Lung (tissue), 12 donors: ENCODE results near the gene MPZL1. TPM values are rescaled to one million over a fixed set of nuclear protein-coding genes. Genes with fewer than 3 reads are reported as not detected.

Experiments used
- ATAC-seq: fragments of 200-7000 bp; cut with Tn5 transposase; one replicate; pipeline ENCODE4 v1.9.1; 2020; ENCODE audit warnings: moderate number of reproducible peaks; ENCODE audit not compliant: insufficient read depth, low FRiP score
- DNase-seq, 3 donors: peaks; one replicate each; pipeline ENCODE4 v3.0.0-alpha.2; 2013 to 2017
- H3K27ac ChIP-seq, 2 donors: one replicate each; pipeline ENCODE4 v1.5.1; 2013; ENCODE audit warnings: mild to moderate bottlenecking in 2 of 2, moderate library complexity in 2 of 2, control low read depth in 1 of 2, inconsistent platforms in 1 of 2, low read depth in 1 of 2, low read length in 1 of 2
- H3K27me3 ChIP-seq, 3 donors: one replicate each; pipeline ENCODE4 v1.5.1; 2013; ENCODE audit warnings: low read length in 2 of 3; ENCODE audit not compliant: control insufficient read depth in 3 of 3, insufficient read depth in 3 of 3
- H3K36me3 ChIP-seq, 4 donors: one replicate each; pipeline ENCODE4 v1.5.1; 2013; ENCODE audit warnings: low read length in 4 of 4, mild to moderate bottlenecking in 1 of 4, moderate library complexity in 1 of 4; ENCODE audit not compliant: control insufficient read depth in 4 of 4, insufficient read depth in 4 of 4
- H3K4me1 ChIP-seq, 5 donors: one replicate each; pipeline ENCODE4 v1.5.1; 2013; ENCODE audit warnings: low read length in 5 of 5, mild to moderate bottlenecking in 2 of 5, moderate library complexity in 1 of 5; ENCODE audit not compliant: control insufficient read depth in 5 of 5, insufficient read depth in 5 of 5
- H3K4me3 ChIP-seq: one replicate; pipeline ENCODE4 v1.5.1; 2013; ENCODE audit warnings: mild to moderate bottlenecking, control low read depth, moderate library complexity
- H3K9ac ChIP-seq, 2 donors: one replicate each; pipeline ENCODE4 v1.5.1; 2013; ENCODE audit warnings: low read length in 2 of 2, control low read depth in 1 of 2; ENCODE audit not compliant: insufficient read depth in 1 of 2
- H3K9me3 ChIP-seq, 4 donors: one replicate each; pipeline ENCODE4 v1.5.1; 2013; ENCODE audit warnings: low read length in 3 of 4, mild to moderate bottlenecking in 1 of 4, moderate library complexity in 1 of 4; ENCODE audit not compliant: control insufficient read depth in 4 of 4, insufficient read depth in 3 of 4
- WGBS, 2 donors: extraction: QIAGEN DNeasy Blood & Tissue Kit; methylation state at CpG; one replicate each; pipeline ENCODE4 v1.1.7; 2013; 5-methylcytosine and 5-hydroxymethylcytosine counted together
- polyA plus RNA-seq, 2 donors: library from polyadenylated mRNA; stranded (reverse); fragments of 200-250 nt; gene quantifications; one replicate each; pipeline ENCODE4 v1.2.1, GENCODE V29; 2013
- total RNA-seq, 2 donors: library from RNA; depleted of rRNA in 1 of 2; stranded (reverse); fragments of >200 nt in 1 of 2; gene quantifications; one replicate each; pipeline ENCODE4 v1.2.1, GENCODE V29; 2014 to 2021
- TF ChIP-seq, protein P1 (sequence below): IDR thresholded peaks from 2 replicates; pipeline ENCODE4 v1.5.1; 2012; ENCODE audit warnings: mild to moderate bottlenecking; ENCODE audit errors: control extremely low read depth, extremely low read depth
- donor health status: control.
- donor health status: control.
- donor health status: Bipolar disorder and iron deficiency.
- donor health status: healthy.
- donor health status: DM: yes; HTN: yes; CAD: no.

MPZL1 gene
- total and polyA plus RNA-seq, 4 donors, result 25.3 to 116 (median 77.0) TPM

DNA sequence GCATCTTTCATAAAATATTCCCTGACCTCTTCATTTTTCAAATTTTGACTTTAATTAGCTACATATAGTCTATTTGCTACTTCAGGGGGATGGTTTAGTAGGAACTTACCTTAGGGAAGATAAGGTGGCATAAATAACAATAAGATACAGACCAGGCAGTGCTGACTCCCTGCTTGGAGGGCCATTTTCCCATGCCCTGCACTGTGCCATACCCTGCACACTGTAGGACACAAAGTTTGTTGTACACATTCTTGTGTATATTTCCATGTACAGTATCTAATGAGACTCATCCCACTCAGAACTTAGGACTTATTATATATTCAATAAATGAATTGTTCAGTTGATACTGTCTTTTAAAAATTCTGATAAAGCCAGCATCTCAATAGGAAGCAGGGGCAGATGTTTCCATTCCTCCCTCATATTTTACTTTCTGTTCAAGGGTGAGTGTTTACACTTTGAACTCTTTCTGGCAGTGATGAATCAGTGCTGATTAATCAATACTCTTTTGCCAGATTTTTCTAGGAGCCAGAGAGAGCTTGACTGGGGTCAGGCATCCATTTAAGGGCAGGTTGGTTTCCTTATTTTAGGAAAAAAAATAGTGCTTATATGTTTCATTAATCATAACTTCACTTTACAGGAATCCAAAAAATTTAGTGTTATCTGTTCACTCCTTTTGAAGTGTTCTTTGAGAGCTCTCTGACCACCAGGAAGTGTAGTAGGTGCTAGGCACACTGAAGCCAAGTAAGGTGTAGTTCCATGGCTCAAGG, 30.6 kb downstream of the MPZL1 start:
- no peak for DNase-seq
- TF ChIP-seq, protein P1, sequence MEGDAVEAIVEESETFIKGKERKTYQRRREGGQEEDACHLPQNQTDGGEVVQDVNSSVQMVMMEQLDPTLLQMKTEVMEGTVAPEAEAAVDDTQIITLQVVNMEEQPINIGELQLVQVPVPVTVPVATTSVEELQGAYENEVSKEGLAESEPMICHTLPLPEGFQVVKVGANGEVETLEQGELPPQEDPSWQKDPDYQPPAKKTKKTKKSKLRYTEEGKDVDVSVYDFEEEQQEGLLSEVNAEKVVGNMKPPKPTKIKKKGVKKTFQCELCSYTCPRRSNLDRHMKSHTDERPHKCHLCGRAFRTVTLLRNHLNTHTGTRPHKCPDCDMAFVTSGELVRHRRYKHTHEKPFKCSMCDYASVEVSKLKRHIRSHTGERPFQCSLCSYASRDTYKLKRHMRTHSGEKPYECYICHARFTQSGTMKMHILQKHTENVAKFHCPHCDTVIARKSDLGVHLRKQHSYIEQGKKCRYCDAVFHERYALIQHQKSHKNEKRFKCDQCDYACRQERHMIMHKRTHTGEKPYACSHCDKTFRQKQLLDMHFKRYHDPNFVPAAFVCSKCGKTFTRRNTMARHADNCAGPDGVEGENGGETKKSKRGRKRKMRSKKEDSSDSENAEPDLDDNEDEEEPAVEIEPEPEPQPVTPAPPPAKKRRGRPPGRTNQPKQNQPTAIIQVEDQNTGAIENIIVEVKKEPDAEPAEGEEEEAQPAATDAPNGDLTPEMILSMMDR, result no peak
- peak; percentile 60 for ATAC-seq

DNA sequence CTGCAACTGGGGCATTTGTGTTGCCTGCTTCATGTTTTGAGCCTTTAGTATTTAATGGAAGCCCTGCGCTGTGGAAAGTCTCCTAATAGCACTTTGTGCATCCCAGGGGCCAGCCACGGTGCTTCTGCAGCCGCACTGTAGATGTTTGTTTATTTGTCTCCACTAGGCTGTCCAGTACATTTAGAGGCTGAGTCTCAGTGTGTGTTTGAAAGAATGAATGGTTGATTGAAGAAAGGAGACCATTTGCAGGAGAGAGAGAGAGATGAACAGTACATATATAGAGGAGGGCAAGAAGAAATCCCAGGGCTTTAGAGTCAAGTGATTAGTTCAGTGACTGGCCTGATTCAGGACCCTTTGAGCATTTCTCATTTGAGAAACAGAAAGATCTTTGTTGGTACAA, 33.9 kb downstream of the MPZL1 start:
- H3K27ac ChIP-seq, result no peak overlapping the region

More for the DNA sequence above, 30.6 kb downstream of the MPZL1 start:
- H3K36me3 ChIP-seq, result no peaks in the 10 kb centered on the region
- peak overlapping the region in 1 of 2 donors; percentile 13 for H3K27ac ChIP-seq
- no peak overlapping the region for H3K4me3 ChIP-seq
- no peaks in the 10 kb centered on the region for H3K27me3 ChIP-seq
- H3K9ac ChIP-seq, result no peak overlapping the region
- no peaks in the 10 kb centered on the region for H3K9me3 ChIP-seq
- H3K4me1 ChIP-seq, result peaks cover 0 to 29% (median 10%) of the 10 kb centered on the region in 5 donors

DNA sequence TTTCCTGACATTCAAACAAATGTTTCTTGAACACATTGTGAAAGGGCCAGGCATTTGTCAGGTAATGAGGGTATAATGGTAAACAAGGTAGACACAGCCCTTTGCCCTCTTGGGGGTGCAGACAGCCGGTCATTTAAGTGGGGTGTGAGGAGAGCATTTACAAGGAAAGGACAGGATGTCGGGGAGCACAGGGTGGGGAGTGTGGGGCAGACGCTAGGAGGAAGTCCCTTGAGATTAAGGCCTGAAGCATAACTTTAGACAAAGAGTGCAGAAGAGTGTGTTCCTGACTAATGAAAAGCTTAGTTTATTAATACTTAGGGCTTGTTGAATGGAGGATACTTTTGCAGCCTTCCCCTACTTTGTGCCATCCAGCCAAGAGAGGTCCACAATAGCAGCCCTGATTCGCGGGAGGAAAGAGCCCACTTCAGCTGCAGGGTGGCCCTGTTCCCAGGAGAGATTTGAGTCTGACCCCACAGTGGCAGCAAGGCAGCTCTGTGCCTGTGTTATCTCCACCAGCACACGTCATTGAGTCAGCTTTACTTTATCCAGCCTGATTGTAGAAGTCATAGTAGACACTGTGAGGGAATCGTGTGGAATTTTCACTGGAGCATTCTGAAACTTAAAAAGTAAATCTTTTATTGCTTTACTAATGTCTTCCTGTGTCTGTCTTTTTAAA, 35.1 kb downstream of the MPZL1 start:
- Histone ChIP-seq H3K36me3 (no peaks in the 10 kb centered on the region), H3K4me1 (peaks cover 0 to 23% (median 10%) of the 10 kb centered on the region in 5 donors), H3K9me3 (no peaks in the 10 kb centered on the region), H3K27me3 (no peaks in the 10 kb centered on the region), H3K27ac (no peak overlapping the region), H3K9ac (no peak overlapping the region), H3K4me3 (no peak overlapping the region)
- DNase-seq, result peak; percentile 17 to 47 (median 37)
- TF ChIP-seq, protein P1, result no peak
- ATAC-seq, result no peak
- WGBS, 2 donors, result 49 to 51% methylated on average over 7 of the region's 7 CpGs

More for the DNA sequence above, 33.9 kb downstream of the MPZL1 start:
- H3K4me3 ChIP-seq, result no peak overlapping the region
- no peaks in the 10 kb centered on the region for H3K27me3 ChIP-seq
- WGBS, 2 donors, result 70 to 76% methylated on average over 3 of the region's 3 CpGs
- DNase-seq (no peak), ATAC-seq (no peak)
- no peaks in the 10 kb centered on the region for H3K36me3 ChIP-seq
- peaks cover 0 to 17% (median 10%) of the 10 kb centered on the region in 5 donors for H3K4me1 ChIP-seq
- TF ChIP-seq, protein P1, result no peak
- H3K9me3 ChIP-seq, result no peaks in the 10 kb centered on the region
- no peak overlapping the region for H3K9ac ChIP-seq
